PC-9 (cell line): Measurements from ENCODE around the gene CDH22.

Experiments
- EZH2 ChIP-seq: fragments of 200-600 bp; sonication (generic); IDR thresholded peaks from 2 replicates; pipeline ENCODE4 v1.8.0; 2017; ENCODE audit warnings: antibody characterized with exemption, low read depth
- TF ChIP-seq, protein P1 (sequence below): fragments of 200-600 bp; sonication (generic); conservative IDR thresholded peaks from 2 replicates; pipeline ENCODE4 v1.6.1; 2017; ENCODE audit warnings: mixed run types, antibody characterized with exemption, mild to moderate bottlenecking, moderate library complexity

DNA sequence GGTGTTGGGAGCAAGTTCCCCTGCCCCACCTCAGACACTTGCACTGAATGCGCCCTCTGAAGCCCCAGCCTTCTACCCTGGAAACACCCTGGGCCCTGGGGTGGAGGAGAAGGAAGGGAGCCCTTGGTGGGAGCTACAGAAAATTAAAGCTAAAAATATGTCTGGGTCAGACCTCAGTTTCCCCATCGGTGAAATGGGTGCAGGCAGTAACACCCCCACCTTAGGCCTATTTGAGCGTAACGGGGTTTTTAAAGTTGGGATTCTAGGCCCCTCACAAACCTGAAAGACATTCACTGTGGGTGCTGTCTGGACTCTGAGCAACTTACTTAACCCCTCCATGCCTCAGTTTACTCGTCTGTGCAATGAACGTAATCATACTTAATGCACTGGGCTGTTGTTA, 19.3 kb upstream of the CDH22 start:
- TF ChIP-seq, protein P1, sequence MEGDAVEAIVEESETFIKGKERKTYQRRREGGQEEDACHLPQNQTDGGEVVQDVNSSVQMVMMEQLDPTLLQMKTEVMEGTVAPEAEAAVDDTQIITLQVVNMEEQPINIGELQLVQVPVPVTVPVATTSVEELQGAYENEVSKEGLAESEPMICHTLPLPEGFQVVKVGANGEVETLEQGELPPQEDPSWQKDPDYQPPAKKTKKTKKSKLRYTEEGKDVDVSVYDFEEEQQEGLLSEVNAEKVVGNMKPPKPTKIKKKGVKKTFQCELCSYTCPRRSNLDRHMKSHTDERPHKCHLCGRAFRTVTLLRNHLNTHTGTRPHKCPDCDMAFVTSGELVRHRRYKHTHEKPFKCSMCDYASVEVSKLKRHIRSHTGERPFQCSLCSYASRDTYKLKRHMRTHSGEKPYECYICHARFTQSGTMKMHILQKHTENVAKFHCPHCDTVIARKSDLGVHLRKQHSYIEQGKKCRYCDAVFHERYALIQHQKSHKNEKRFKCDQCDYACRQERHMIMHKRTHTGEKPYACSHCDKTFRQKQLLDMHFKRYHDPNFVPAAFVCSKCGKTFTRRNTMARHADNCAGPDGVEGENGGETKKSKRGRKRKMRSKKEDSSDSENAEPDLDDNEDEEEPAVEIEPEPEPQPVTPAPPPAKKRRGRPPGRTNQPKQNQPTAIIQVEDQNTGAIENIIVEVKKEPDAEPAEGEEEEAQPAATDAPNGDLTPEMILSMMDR, result no peak
- no peak for TF ChIP-seq EZH2
